Right lobe of liver (tissue), 6 donors: ENCODE data around the gene PBX4. TPM values are rescaled to one million over a fixed set of nuclear protein-coding genes. Genes with fewer than 3 reads are reported as not detected.
A peak's percentile ranks its signal among the peaks of the same experiment; 100 is the strongest.

Source experiments
- ATAC-seq, 4 donors: fragments of 200-7000 bp; cut with Tn5 transposase; one replicate each; pipeline ENCODE4 v1.9.1; 2020; ENCODE audit warnings: mild to moderate bottlenecking in 4 of 4, moderate library complexity in 4 of 4
- DNase-seq, 3 donors: peaks; one replicate each; pipeline ENCODE4 v3.0.0-alpha.2; 2020
- H3K27ac ChIP-seq, 3 donors: fragments of 200-600 bp; one replicate each; pipeline ENCODE4 v1.8.0; 2022
- H3K27me3 ChIP-seq, 2 donors: fragments of 200-600 bp; one replicate each; pipeline ENCODE4 v1.8.0; 2022
- H3K36me3 ChIP-seq, 4 donors: fragments of 200-600 bp; sonication (generic) in 1 of 4; one replicate each; pipeline versions ENCODE4 v1.5.1 to v1.8.0; 2017 to 2022; ENCODE audit warnings: control low read depth in 1 of 4
- H3K4me1 ChIP-seq, 4 donors: fragments of 200-600 bp; sonication (generic) in 1 of 4; one replicate each; pipeline versions ENCODE4 v1.5.1 to v1.8.0; 2017 to 2022; ENCODE audit warnings: control low read depth in 1 of 4
- H3K4me3 ChIP-seq, 3 donors: fragments of 200-600 bp; one replicate each; pipeline ENCODE4 v1.8.0; 2022
- H3K9me3 ChIP-seq, 4 donors: fragments of 200-600 bp; sonication (generic) in 1 of 4; one replicate each; pipeline versions ENCODE4 v1.5.1 to v1.8.0; 2017 to 2022; ENCODE audit warnings: control low read depth in 1 of 4
- CTCF ChIP-seq, 4 donors: fragments of 200-600 bp in 3 of 4; fragments of 450-650 bp in 1 of 4; IDR thresholded peaks; one replicate each; pipeline versions ENCODE4 v1.5.1 to v1.8.0; 2016 to 2022; ENCODE audit warnings: antibody characterized with exemption in 4 of 4, mild to moderate bottlenecking in 2 of 4
- POLR2A ChIP-seq: fragments of 450-650 bp; IDR thresholded peaks from one replicate; pipeline ENCODE4 v1.6.1; 2017; ENCODE audit warnings: antibody characterized with exemption, mild to moderate bottlenecking
- WGBS: methylation state at CpG from one replicate; pipeline ENCODE4 v1.1.6; 2018; ENCODE audit warnings: low coverage, low lambda C conversion rate; ENCODE audit not compliant: insufficient coverage; ENCODE audit errors: missing lambda C conversion rate; 5-methylcytosine and 5-hydroxymethylcytosine counted together
- intact Hi-C, 2 donors: fragments of 100-400 bp; cut with DNase I; formaldehyde crosslinking; loops; one replicate each; pipeline versions ENCODE4 v1.11.2 to v1.14.1; 2022
- total RNA-seq, 6 experiments: library from RNA; depleted of rRNA in 2 of 6; stranded (reverse); fragments of >200 nt in 2 of 6; fragmentation: NEBNext Ultra II Directional in 3 of 6; extraction: Animal tissue kit (Norgen Biotek cat#: 25700) in 3 of 6; gene quantifications; one replicate each; pipeline versions ENCODE4 v1.1.0 to v1.2.4, GENCODE V29; 2016 to 2023
- donor health status: DM: no; HTN: yes; CAD: no.
- donor health status: DM: no; HTN: no; CAD: no.
- donor health status: DM: no; HTN: no; CAD: no.
- donor health status: DM: no; HTN: yes; CAD: no.
- donor health status: DM: no; HTN: yes; CAD: no.

Gene PBX4
- total RNA-seq, 6 experiments from 2014 or later: 0.87 TPM; not detected in 5

DNA sequence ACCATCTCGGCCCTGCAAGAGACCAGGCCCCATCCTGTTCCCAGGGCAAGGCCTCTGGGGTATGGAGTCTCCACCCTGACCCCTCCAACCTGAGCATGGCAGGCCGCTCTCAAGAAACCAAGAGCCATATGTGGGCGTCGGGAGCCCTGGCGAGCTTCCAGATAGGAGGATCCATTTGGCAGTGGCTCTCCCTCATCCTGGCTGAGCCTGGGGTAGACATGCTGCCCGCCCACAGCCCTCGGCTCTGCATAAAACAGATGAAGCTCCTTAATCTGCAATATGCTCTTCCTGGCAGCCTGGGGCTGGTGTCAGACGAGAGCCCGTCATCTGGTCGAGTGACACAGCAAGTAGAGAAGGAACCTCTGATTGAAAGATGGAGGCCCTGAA is 38.9 kb upstream of the PBX4 start:
- Histone ChIP-seq H3K9me3 (no peaks in the 10 kb centered on the region), H3K4me3 (no peak overlapping the region), H3K4me1 (peaks cover 0 to 8% (median 0%) of the 10 kb centered on the region in 4 donors), H3K27ac (no peak overlapping the region), H3K27me3 (no peaks in the 10 kb centered on the region), H3K36me3 (peaks cover 4 to 71% (median 37%) of the 10 kb centered on the region in 4 donors)
- TF ChIP-seq CTCF (IDR thresholded peaks at IDR 0.05) (no peak), POLR2A (no peak)
- intact Hi-C loops: no loop called here
- 86% methylated on average over 3 of the region's 10 CpGs for WGBS
- peak in 1 of 3 donors; percentile 22 for DNase-seq
- ATAC-seq: no peak

DNA sequence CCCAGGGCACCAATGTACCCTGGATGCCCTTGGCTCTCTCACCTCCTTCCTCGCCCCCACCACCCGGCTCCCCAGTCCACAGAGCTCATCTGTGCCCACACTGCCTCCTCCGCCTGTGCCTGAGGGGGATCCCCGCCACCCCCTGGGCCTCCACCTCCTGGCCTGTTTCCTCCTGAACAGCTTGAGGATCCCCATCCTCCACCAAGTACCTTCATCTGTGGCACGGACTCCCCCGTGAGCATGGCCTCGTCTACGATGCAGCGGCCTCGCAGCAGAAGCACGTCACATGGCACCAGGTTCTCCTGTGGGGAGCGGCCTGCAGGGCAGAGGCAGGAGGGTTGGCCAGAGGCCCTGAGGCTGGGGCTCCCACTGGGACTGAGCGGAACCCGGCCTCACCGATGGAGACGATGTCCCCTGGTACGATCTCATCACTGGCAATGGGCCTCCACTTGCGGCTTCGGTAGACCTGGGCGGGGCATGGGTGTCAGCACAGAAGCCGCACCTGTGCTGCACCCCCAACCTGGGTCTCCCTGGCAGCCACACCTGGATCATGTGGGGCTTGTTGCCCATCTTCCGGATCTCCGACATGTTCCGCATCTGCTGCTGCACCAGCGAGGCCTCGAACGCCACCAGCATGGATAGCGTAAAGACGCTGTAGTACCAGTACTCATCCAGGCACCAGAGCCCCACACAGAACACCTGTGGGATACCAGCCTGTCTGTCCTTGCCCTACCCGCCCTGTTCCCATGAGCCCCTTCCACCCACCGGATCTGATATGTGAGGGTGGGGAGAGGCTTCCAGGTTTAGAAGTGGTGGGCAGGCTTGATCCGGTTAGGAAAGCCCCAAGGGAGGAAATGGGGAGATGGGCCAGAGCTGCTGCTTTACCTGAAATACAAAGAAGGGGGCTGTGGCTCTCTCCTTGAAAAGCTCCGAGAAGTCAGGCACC is 38.2 kb upstream of the PBX4 start:
- H3K27ac ChIP-seq: no peak overlapping the region
- H3K9me3 ChIP-seq: no peaks in the 10 kb centered on the region
- H3K36me3 ChIP-seq: peaks cover 4 to 77% (median 39%) of the 10 kb centered on the region in 4 donors
- 100% methylated on average over 8 of the region's 33 CpGs for WGBS
- ATAC-seq (no peak), DNase-seq (peak in 1 of 3 donors; percentile 49)
- H3K4me1 ChIP-seq: peaks cover 0 to 2% (median 0%) of the 10 kb centered on the region in 4 donors
- H3K4me3 ChIP-seq: no peak overlapping the region
- TF ChIP-seq CTCF (IDR thresholded peaks at IDR 0.05) (no peak), POLR2A (no peak)
- H3K27me3 ChIP-seq: no peaks in the 10 kb centered on the region
- intact Hi-C loops: no loop called here

DNA sequence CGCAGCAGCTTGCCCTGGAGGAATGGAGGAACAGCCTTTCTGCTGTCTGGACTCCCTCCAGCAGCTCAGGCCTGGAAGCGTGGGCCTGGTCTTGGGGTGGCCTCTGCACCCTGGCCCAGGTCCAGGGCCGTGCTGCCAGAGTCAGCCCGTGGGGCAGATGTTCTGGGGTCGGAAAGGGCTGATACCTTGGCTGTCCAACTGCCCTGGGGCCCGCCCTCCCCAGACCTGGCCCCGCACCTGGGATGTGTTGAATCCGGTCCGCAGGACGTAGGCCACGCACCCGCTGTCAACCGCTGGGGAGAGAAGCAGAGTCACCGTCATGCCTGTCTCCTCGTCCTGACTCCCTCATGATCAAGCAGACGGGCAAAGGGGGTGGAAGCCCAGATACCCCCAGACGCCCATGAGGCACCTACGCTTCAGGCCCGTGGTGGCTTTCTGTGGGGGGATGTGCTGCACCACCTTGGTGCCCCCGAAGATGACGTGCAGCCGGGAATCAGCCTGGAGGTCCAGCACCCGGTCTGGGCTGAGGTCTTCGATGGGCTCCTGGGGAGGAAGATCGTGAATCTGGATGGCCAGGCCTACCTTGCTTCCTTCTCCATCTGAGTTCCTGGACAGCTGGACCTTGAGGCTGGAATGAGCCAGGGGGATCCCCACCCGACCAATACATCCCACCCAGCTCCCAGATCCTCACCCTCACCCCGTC is 37.3 kb upstream of the PBX4 start:
- H3K4me3 ChIP-seq: no peak overlapping the region
- no peak overlapping the region for H3K27ac ChIP-seq
- ATAC-seq (no peak), DNase-seq (peak in 1 of 3 donors; percentile 25)
- no peaks in the 10 kb centered on the region for H3K4me1 ChIP-seq
- H3K9me3 ChIP-seq: no peaks in the 10 kb centered on the region
- intact Hi-C loops: no loop called here
- WGBS: no CpG with 5 or more reads among the region's 27 CpGs
- peaks cover 4 to 87% (median 43%) of the 10 kb centered on the region in 4 donors for H3K36me3 ChIP-seq
- H3K27me3 ChIP-seq: no peaks in the 10 kb centered on the region
- no peak for TF ChIP-seq POLR2A
- TF ChIP-seq CTCF (IDR thresholded peaks at IDR 0.05): no peak

- TF ChIP-seq POLR2A (no peak), CTCF (IDR thresholded peaks at IDR 0.05) (no peak)
- peak in 1 of 3 donors; percentile 54 for DNase-seq
- Histone ChIP-seq H3K27me3 (no peaks in the 10 kb centered on the region), H3K9me3 (no peaks in the 10 kb centered on the region), H3K36me3 (peaks cover 4 to 92% (median 43%) of the 10 kb centered on the region in 4 donors), H3K4me1 (no peaks in the 10 kb centered on the region), H3K27ac (no peak overlapping the region), H3K4me3 (no peak overlapping the region)
- intact Hi-C loops: no loop called here
- no peak for ATAC-seq
- WGBS: 100% methylated on average over 2 of the region's 22 CpGs
Measured at GRCh38 chr19:19655051-19655594, 36.6 kb upstream of the PBX4 start.
